HL-60 (cell line): Measurements from ENCODE around the gene CHI3L2.

ENCODE experiments used
- DNase-seq, 2 experiments: peaks; one replicate each; pipeline ENCODE4 v3.0.0-alpha.2; 2010 to 2020; ENCODE audit warnings: low read depth in 1 of 2, low spot score in 1 of 2
- H3K27ac ChIP-seq: fragments of 250-450 bp; sonication (Bioruptor Pico); replicated peaks from 2 replicates; pipeline ENCODE4 v1.5.1; 2020; ENCODE audit warnings: mild to moderate bottlenecking, moderate library complexity
- H3K27me3 ChIP-seq: fragments of 250-450 bp; sonication (Bioruptor Pico); 2 replicates; pipeline ENCODE4 v1.5.1; 2021; ENCODE audit warnings: mild to moderate bottlenecking, moderate library complexity; ENCODE audit not compliant: insufficient read depth, poor library complexity, severe bottlenecking
- H3K4me3 ChIP-seq: replicated peaks from 2 replicates; pipeline ENCODE4 v1.5.1; 2011; ENCODE audit warnings: mild to moderate bottlenecking, control low read depth, low read length; ENCODE audit not compliant: insufficient read depth
- CTCF ChIP-seq: IDR thresholded peaks from one replicate; pipeline ENCODE4 v1.5.1; 2011; ENCODE audit warnings: low read length, control low read depth, inconsistent platforms; ENCODE audit not compliant: insufficient read depth
- GABPA ChIP-seq: IDR thresholded peaks from 2 replicates; pipeline ENCODE4 v1.6.1; 2012; ENCODE audit warnings: low read depth
- POLR2AphosphoS5 ChIP-seq: IDR thresholded peaks from 2 replicates; pipeline ENCODE4 v1.6.1; 2012; ENCODE audit warnings: low read depth
- REST ChIP-seq: IDR thresholded peaks from 2 replicates; pipeline ENCODE4 v1.6.1; 2012; ENCODE audit warnings: low read depth; ENCODE audit not compliant: insufficient replicate concordance
- SPI1 ChIP-seq: IDR thresholded peaks from 2 replicates; pipeline ENCODE4 v1.6.1; 2012; ENCODE audit warnings: low read depth, mild to moderate bottlenecking, borderline replicate concordance

Gene CHI3L2

GRCh38 chr1:111225091-111225490 lies 2.4 kb upstream of the CHI3L2 start:
- TF ChIP-seq POLR2AphosphoS5 (no peak), REST (no peak), SPI1 (no peak), GABPA (no peak), CTCF (no peak)
- H3K27ac ChIP-seq = no peak overlapping the region
- H3K4me3 ChIP-seq = no peak overlapping the region
- DNase-seq = no peak
- no peaks in the 10 kb centered on the region for H3K27me3 ChIP-seq

GRCh38 chr1:111225717-111226400 lies 1.7 kb upstream of the CHI3L2 start:
- TF ChIP-seq REST (no peak), GABPA (no peak), CTCF (no peak), POLR2AphosphoS5 (no peak), SPI1 (no peak)
- Histone ChIP-seq H3K27ac (no peak overlapping the region), H3K4me3 (no peak overlapping the region), H3K27me3 (no peaks in the 10 kb centered on the region)
- no peak for DNase-seq

- Histone ChIP-seq H3K27me3 (no peaks in the 10 kb centered on the region), H3K27ac (no peak overlapping the region), H3K4me3 (no peak overlapping the region)
- no peak for TF ChIP-seq REST
- no peak for TF ChIP-seq CTCF
- TF ChIP-seq SPI1 = no peak
- no peak for TF ChIP-seq POLR2AphosphoS5
- TF ChIP-seq GABPA = no peak
- no peak for DNase-seq
Measured at GRCh38 chr1:111227851-111228747, 586 bp downstream of the CHI3L2 start.
